ENCODE data around the gene PDIA5. TPM values are rescaled to one million over a fixed set of nuclear protein-coding genes. Genes with fewer than 3 reads are reported as not detected.
A peak's percentile ranks its signal among the peaks of the same experiment; 100 is the strongest.

Gene PDIA5
- total RNA-seq, 1 donor from 2014 or later, result 29.3 TPM

DNA sequence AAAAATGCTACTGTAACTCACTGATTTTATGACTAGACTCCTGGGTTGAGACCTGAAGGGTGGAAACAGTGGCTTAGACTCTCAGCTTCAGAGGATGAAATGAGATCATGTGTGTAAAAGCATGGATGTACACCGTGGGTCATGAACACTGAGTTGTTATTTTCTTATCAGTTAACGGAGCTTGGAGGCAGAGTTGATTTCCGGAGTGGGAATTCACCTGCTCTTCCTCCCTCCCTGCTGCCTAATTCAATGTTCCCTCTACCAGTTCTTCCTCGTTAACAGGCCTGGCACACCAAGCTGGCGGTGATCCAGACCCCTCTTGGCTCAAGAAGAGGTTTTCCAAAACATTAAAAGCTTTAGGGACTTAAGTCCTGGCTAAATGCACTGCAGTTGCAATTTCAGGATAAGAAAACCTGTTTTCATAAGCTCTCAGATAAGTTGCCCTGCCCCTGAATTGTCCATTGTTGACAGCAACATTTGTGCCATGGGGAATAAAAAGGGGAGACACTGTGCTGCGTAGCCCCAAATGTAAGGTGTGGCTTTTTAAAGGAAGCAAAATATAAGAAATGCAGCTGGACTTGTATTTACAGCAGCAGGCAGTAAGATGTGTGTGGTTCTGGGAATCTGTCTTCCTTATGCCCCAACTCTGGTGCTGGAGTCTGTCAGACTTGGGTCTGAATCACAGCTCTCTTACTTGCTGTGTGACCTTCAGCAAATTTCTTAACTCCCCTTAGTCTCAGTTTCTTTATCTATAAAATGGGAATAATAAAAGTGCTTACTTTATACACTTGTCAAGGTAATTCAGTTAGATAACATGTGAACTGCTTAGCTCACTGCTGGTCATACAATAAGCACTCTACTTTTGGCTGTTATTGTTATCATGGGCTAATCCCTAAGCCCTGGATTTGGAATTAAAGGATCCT lies 9.9 kb downstream of the PDIA5 start:
- H3K4me1 ChIP-seq, result peaks cover 43% of the 10 kb centered on the region
- ATAC-seq (peak; percentile 31 to 64), DNase-seq (peak; percentile 73)
- peak overlapping the region; percentile 39 for H3K27ac ChIP-seq
- no peaks in the 10 kb centered on the region for H3K9me3 ChIP-seq
- TF ChIP-seq, protein P1, sequence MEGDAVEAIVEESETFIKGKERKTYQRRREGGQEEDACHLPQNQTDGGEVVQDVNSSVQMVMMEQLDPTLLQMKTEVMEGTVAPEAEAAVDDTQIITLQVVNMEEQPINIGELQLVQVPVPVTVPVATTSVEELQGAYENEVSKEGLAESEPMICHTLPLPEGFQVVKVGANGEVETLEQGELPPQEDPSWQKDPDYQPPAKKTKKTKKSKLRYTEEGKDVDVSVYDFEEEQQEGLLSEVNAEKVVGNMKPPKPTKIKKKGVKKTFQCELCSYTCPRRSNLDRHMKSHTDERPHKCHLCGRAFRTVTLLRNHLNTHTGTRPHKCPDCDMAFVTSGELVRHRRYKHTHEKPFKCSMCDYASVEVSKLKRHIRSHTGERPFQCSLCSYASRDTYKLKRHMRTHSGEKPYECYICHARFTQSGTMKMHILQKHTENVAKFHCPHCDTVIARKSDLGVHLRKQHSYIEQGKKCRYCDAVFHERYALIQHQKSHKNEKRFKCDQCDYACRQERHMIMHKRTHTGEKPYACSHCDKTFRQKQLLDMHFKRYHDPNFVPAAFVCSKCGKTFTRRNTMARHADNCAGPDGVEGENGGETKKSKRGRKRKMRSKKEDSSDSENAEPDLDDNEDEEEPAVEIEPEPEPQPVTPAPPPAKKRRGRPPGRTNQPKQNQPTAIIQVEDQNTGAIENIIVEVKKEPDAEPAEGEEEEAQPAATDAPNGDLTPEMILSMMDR (IDR thresholded peaks at IDR 0.05), result no peak
- H3K4me3 ChIP-seq, result no peak overlapping the region
- no peaks in the 10 kb centered on the region for H3K27me3 ChIP-seq (ENCODE audit: low read depth)
- no peaks in the 10 kb centered on the region for H3K36me3 ChIP-seq
- intact Hi-C loops (cut with DNase I), result no loop called here

DNA sequence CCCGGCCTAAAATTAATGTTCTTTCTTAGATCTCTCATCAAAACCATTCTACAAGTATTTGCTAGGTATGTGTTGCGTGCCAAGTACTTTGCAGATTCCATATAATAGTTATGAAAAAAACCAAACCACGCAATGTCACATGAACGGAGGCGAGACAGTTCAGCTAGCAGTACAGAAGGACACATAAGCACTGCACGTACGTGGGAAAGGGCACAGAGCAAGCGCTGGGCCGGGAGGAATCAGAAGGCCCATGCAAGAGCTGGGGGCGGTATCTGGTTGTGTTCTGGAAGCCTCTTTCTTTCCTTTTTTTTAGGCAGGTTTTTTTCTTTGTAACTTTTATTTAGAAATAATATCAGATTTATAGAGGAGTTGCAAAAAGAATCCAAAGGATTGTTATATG lies 11.3 kb downstream of the PDIA5 start:
- DNase-seq, result no peak
- Histone ChIP-seq H3K4me3 (no peak overlapping the region), H3K4me1 (peaks cover 47% of the 10 kb centered on the region), H3K27ac (no peak overlapping the region), H3K36me3 (no peaks in the 10 kb centered on the region), H3K27me3 (ENCODE audit: low read depth) (no peaks in the 10 kb centered on the region), H3K9me3 (no peaks in the 10 kb centered on the region)
- ATAC-seq, result no peak
- intact Hi-C loops (cut with DNase I), result no loop called here
- TF ChIP-seq, protein P1 (IDR thresholded peaks at IDR 0.05), result no peak

DNA sequence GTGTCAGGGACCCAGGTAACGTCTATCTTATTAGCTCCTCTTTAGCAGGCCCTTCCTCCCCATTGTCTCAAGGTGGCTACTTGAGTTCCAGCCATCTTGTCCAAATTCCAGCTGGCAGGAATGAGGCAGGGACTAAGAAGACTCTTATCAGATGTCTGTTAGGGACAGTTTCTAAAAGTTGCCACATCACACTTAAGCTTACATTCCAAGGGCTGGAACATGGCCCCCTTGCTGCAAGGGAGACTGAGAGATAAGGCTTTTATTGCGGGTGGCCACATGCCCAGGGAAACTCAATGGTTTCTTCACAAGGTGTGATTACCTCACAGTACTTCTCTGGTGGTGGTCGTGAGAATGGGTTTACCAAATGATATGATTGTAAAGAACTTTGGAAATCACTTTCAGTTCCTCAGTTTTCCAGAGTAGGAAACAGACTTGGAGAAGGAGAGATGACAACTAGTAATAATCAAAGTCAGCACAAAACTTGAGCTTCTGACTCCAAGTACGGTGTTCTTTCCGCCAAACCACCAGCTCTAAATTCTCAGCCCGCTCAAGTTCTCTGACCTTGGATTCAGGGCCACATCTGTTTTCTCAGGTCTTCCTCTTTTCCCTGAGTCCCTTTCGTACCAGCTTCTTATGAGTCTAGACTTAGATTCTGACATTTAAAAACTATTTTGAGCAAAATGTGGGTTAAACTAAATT lies 14.2 kb downstream of the PDIA5 start:
- DNase-seq, result no peak
- Histone ChIP-seq H3K36me3 (no peaks in the 10 kb centered on the region), H3K27me3 (ENCODE audit: low read depth) (no peaks in the 10 kb centered on the region), H3K27ac (no peak overlapping the region), H3K9me3 (no peaks in the 10 kb centered on the region), H3K4me3 (no peak overlapping the region), H3K4me1 (peaks cover 68% of the 10 kb centered on the region)
- no peak for ATAC-seq
- intact Hi-C loops (cut with DNase I), result no loop called here
- TF ChIP-seq, protein P1 (IDR thresholded peaks at IDR 0.05), result no peak

DNA sequence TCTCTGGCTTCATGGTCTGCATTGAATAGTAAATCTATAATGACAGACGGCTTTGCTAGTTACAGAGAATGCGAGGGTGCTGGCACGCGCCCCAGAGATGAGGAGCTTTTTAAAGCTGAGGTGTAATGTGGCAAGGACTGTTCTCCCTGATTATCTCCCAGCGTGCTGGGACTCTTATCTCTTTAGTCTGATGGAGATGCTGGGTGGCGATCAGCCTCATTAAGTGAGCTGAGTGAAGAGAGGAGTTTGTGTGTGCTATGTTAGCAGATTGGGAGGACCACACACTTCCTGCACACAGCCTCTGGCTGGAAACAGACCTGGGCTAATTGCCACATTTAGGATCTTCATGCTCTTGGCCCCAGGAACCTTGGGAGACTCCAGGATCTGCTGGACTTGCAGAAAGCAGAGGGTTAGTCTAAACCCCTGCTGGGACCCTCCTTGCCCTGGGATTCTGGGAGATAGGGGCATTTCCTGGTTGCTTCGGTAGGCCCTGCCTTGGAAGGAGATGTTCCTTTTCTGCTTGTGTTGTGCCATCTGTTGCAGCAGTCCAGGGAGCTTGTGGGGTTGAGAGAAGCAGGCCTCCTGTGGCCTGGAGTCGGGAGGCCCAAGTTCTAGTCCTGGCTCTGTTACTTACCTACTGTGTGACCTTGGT lies 15.0 kb downstream of the PDIA5 start:
- TF ChIP-seq, protein P1 (IDR thresholded peaks at IDR 0.05), result no peak
- ATAC-seq (no peak), DNase-seq (no peak)
- intact Hi-C loops (cut with DNase I), result no loop called here
- H3K27ac ChIP-seq, result no peak overlapping the region
- no peaks in the 10 kb centered on the region for H3K27me3 ChIP-seq (ENCODE audit: low read depth)
- H3K4me3 ChIP-seq, result no peak overlapping the region
- no peaks in the 10 kb centered on the region for H3K36me3 ChIP-seq
- peaks cover 61% of the 10 kb centered on the region for H3K4me1 ChIP-seq
- H3K9me3 ChIP-seq, result no peaks in the 10 kb centered on the region

DNA sequence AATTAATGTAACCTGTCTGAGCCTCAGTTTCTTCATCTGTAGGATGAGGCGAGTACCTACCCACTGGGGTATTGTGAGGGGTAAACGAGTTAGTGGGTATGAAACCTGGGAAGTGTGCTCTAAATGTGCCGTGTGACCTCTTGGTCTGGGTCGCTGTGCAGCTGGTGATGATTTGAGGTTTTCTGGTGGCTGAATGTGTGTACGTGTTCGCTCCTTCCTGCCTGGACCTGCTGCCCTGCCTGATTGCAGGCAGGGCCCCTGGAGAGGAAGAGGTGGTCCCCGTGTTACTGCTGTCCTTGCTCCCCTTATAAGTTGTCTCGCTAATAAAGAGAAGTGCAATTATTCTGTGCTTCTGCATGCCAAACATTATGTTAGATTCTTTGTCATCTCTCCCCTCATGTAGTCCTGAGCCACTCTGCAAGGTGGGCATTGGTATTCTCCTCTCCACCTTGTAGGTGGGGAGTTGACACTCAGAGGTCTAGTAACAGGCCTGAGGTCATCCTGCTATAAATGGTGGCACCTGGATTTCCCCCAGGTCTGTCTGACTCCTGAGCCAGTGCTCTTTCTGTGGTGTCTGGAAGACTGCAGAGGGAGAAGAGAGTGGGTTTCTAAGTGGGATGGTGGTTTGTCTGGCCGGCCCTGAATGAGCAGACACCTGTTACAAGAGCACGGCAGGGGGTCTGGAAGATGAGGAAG lies 15.7 kb downstream of the PDIA5 start:
- DNase-seq, result no peak
- Histone ChIP-seq H3K27me3 (ENCODE audit: low read depth) (no peaks in the 10 kb centered on the region), H3K36me3 (no peaks in the 10 kb centered on the region), H3K4me3 (no peak overlapping the region), H3K9me3 (no peaks in the 10 kb centered on the region), H3K27ac (no peak overlapping the region), H3K4me1 (peaks cover 57% of the 10 kb centered on the region)
- no peak for ATAC-seq
- intact Hi-C loops (cut with DNase I), result no loop called here
- TF ChIP-seq, protein P1 (IDR thresholded peaks at IDR 0.05), result no peak
